K562 (cell line): ENCODE data around the gene CYB5R3. TPM values are rescaled to one million over a fixed set of nuclear protein-coding genes. Genes with fewer than 3 reads are reported as not detected.

Experiments used
- ATAC-seq: fragments of 200-7000 bp; cut with Tn5 transposase; 3 replicates; pipeline ENCODE4 v1.9.1; 2020; ENCODE audit warnings: moderate library complexity
- BruUV-seq: library from RNA; stranded (reverse); fragments of 400-500 nt; replicated peaks from 2 replicates; lab custom pipeline; 2021; lab: Mats Ljungman, UMichigan
- CTCF ChIA-PET: fragments of 300-600 bp; formaldehyde crosslinking; extraction: SDS; loops from one replicate; lab custom pipeline; 2021; ENCODE audit warnings: low intra/inter-chr PET ratio; lab: Yijun Ruan, JAX
- POLR2A ChIA-PET: fragments of 300-600, 350-650 bp; sonication (Branson Sonifier 250); formaldehyde crosslinking; extraction: SDS; loops from one replicate; lab custom pipeline; 2021; ENCODE audit warnings: antibody characterized with exemption, inconsistent platforms; lab: Yijun Ruan, JAX
- DNase-seq, 4 experiments: peaks; one replicate each; pipeline versions ENCODE4 v3.0.0 to v3.0.0-alpha.2; 2011 to 2018; ENCODE audit warnings: low spot score in 3 of 4, mixed read lengths in 3 of 4; ENCODE audit errors: extremely low read depth in 1 of 4
- FAIRE-seq: peaks from 2 replicates; lab custom pipeline; 2011; peaks lifted over from hg19 to GRCh38; lab: Jason Lieb, UNC
- H2AFZ ChIP-seq: 2 replicates; pipeline ENCODE4 v1.6.0; 2011; ENCODE audit warnings: low read depth, low read length, control low read depth, inconsistent platforms
- H3K27ac ChIP-seq: fragments of 200-600 bp; 3 replicates; pipeline ENCODE4 v1.8.0; 2011; ENCODE audit warnings: low read depth, mild to moderate bottlenecking, control low read depth, inconsistent platforms, low read length, moderate library complexity, mixed read lengths; ENCODE audit errors: extremely low read depth
- H3K27me3 ChIP-seq, 2 experiments: fragments of 300-600 bp in 1 of 2; 2 replicates in 1 of 2; 3 replicates in 1 of 2; pipeline versions ENCODE4 v1.6.0 to v1.8.0; 2011; ENCODE audit warnings: inconsistent platforms in 2 of 2, low read length in 2 of 2, mild to moderate bottlenecking in 1 of 2, mixed read lengths in 1 of 2, moderate library complexity in 1 of 2; ENCODE audit not compliant: control insufficient read depth in 2 of 2, insufficient read depth in 2 of 2
- H3K36me3 ChIP-seq: fragments of 300-600 bp; 3 replicates; pipeline ENCODE4 v1.8.0; 2011; ENCODE audit warnings: mild to moderate bottlenecking, low read length, inconsistent platforms; ENCODE audit not compliant: control insufficient read depth, insufficient read depth
- H3K4me1 ChIP-seq, 2 experiments: fragments of 200-600 bp in 1 of 2; replicated peaks in 1 of 2; 2 replicates in 1 of 2; 3 replicates in 1 of 2; pipeline versions ENCODE4 v1.5.1 to v1.8.0; 2011; ENCODE audit warnings: inconsistent platforms in 2 of 2, low read length in 2 of 2, mild to moderate bottlenecking in 1 of 2, mixed read lengths in 1 of 2, moderate library complexity in 1 of 2; ENCODE audit not compliant: control insufficient read depth in 2 of 2, insufficient read depth in 2 of 2
- H3K4me2 ChIP-seq: 2 replicates; pipeline ENCODE4 v1.6.1; 2011; ENCODE audit warnings: low read length, control low read depth, inconsistent platforms, mixed read lengths; ENCODE audit not compliant: insufficient read depth
- H3K4me3 ChIP-seq: fragments of 200-600 bp; sonication (generic), shearing (Covaris generic); 2 replicates; pipeline ENCODE4 v1.5.1; 2016; ENCODE audit warnings: control low read depth, inconsistent platforms
- H3K79me2 ChIP-seq: fragments of 200-600 bp; 3 replicates; pipeline ENCODE4 v1.8.0; 2011; ENCODE audit warnings: low read length, inconsistent platforms; ENCODE audit not compliant: control insufficient read depth, insufficient read depth
- H3K9ac ChIP-seq, 2 experiments: 2 replicates each; pipeline versions ENCODE4 v1.6.0 to v1.6.1; 2011; ENCODE audit warnings: low read depth in 2 of 2, low read length in 2 of 2, control low read depth in 1 of 2, inconsistent platforms in 1 of 2, mild to moderate bottlenecking in 1 of 2, mixed read lengths in 1 of 2; ENCODE audit not compliant: insufficient read depth in 1 of 2
- H3K9me1 ChIP-seq: one replicate; pipeline ENCODE4 v1.6.0; 2011; ENCODE audit warnings: inconsistent platforms, mild to moderate bottlenecking, low read length, moderate library complexity; ENCODE audit not compliant: control insufficient read depth, insufficient read depth
- H3K9me3 ChIP-seq: replicated peaks from 2 replicates; pipeline ENCODE4 v1.5.1; 2011; ENCODE audit warnings: low read depth, low read length, inconsistent platforms; ENCODE audit not compliant: control insufficient read depth, insufficient read depth
- H4K20me1 ChIP-seq: replicated peaks from 2 replicates; pipeline ENCODE4 v1.6.1; 2011; ENCODE audit warnings: low read length, inconsistent platforms, mixed read lengths; ENCODE audit not compliant: control insufficient read depth, insufficient read depth
- CBX8 ChIP-seq: fragments of 200-600 bp; sonication (generic); IDR thresholded peaks from 2 replicates; pipeline ENCODE4 v1.6.1; 2012; ENCODE audit warnings: borderline replicate concordance, mixed run types, low read depth, mild to moderate bottlenecking, moderate library complexity, mixed read lengths, low read length, control low read depth, inconsistent platforms; ENCODE audit not compliant: poor library complexity, severe bottlenecking; ENCODE audit errors: extremely low read depth
- CUX1 ChIP-seq: fragments of 200-800 bp; sonication (Bioruptor generic); IDR thresholded peaks from 2 replicates; pipeline ENCODE4 v1.6.1; 2016; ENCODE audit warnings: missing genetic modification characterization, missing compliant biosample characterization
- GTF2A2 ChIP-seq: IDR thresholded peaks from 2 replicates; pipeline ENCODE4 v1.6.1; 2016; ENCODE audit warnings: mild to moderate bottlenecking, missing genetic modification characterization, missing compliant biosample characterization
- RUNX1 ChIP-seq: sonication (generic); IDR thresholded peaks from 2 replicates; pipeline ENCODE4 v1.6.1; 2016; ENCODE audit warnings: antibody characterized with exemption, low read depth
- TEAD2 ChIP-seq: fragments of 450-650 bp; IDR thresholded peaks from 2 replicates; pipeline ENCODE4 v1.6.1; 2016; ENCODE audit warnings: missing genetic modification characterization, control low read depth, missing compliant biosample characterization
- ZBTB8A ChIP-seq: fragments of 450-650 bp; IDR thresholded peaks from 2 replicates; pipeline ENCODE4 v1.6.1; 2018; ENCODE audit warnings: mild to moderate bottlenecking, moderate library complexity; ENCODE audit not compliant: partially characterized antibody
- ZC3H8 ChIP-seq: fragments of 450-650 bp; IDR thresholded peaks from 2 replicates; pipeline ENCODE4 v1.6.1; 2017
- ZNF146 ChIP-seq: IDR thresholded peaks from one replicate; pipeline ENCODE4 v1.6.1; 2018; ENCODE audit warnings: missing compliant biosample characterization; ENCODE audit not compliant: unreplicated experiment
- ZNF212 ChIP-seq: fragments of 450-650 bp; formaldehyde crosslinking; IDR thresholded peaks from 2 replicates; pipeline ENCODE4 v1.4.0; 2020; ENCODE audit warnings: mild to moderate bottlenecking
- ZNF263 ChIP-seq: sonication (generic); formaldehyde crosslinking; IDR thresholded peaks from 2 replicates; pipeline ENCODE4 v1.8.0; 2022; ENCODE audit warnings: mild to moderate bottlenecking, missing genetic modification reagents, borderline replicate concordance
- ZNF280A ChIP-seq: fragments of 450-650 bp; IDR thresholded peaks from 2 replicates; pipeline ENCODE4 v1.6.1; 2018; ENCODE audit warnings: mild to moderate bottlenecking, low read depth; ENCODE audit not compliant: partially characterized antibody
- ZNF740 ChIP-seq, 3 experiments: fragments of 200-800 bp in 1 of 3; sonication (Bioruptor generic) in 1 of 3; sonication (generic) in 1 of 3; formaldehyde crosslinking in 1 of 3; IDR thresholded peaks; 2 replicates each; pipeline versions ENCODE4 v1.6.1 to v1.8.0; 2016 to 2022; ENCODE audit warnings: mild to moderate bottlenecking in 2 of 3, missing compliant biosample characterization in 2 of 3, missing genetic modification characterization in 2 of 3, missing genetic modification reagents in 1 of 3
- WGBS: fragments of 100-300 bp; shearing (Covaris generic); methylation state at CpG from one replicate; pipeline ENCODE4 v1.1.6; 2016; ENCODE audit warnings: low coverage, mixed read lengths; ENCODE audit not compliant: insufficient coverage; ENCODE audit errors: missing lambda C conversion rate; 5-methylcytosine and 5-hydroxymethylcytosine counted together
- in situ Hi-C: fragments of 300-500 bp; cut with MboI; formaldehyde crosslinking; loops from 4 replicates; pipeline ENCODE4 v1.15.0; 2018; ENCODE audit warnings: inconsistent platforms, mixed read lengths
- intact Hi-C: fragments of 100-400 bp; cut with micrococcal nuclease; formaldehyde crosslinking; loops from 2 replicates; pipeline ENCODE4 v1.14.2; 2022
- polyA plus RNA-seq, 8 experiments: library from polyadenylated mRNA; depleted of rRNA in 4 of 8; stranded (reverse) in 5 of 8; unstranded in 3 of 8; fragments of >200 nt; fragmentation: Nextera tagmentation in 2 of 8; fragmentation: Illumina TruSeq in 1 of 8; extraction: Ambion mirVana in 2 of 8; extraction: Trizol in 1 of 8; gene quantifications; 2 replicates each; pipeline versions ENCODE4 v1.2.1 to v1.2.3, GENCODE V29; 2011 to 2014; ENCODE audit warnings: inconsistent platforms in 1 of 8, missing spikeins in 1 of 8
- total RNA-seq, 7 experiments: library from RNA; depleted of rRNA in 6 of 7; stranded (reverse); fragments of >200 nt in 6 of 7; fragmentation: Illumina TruSeq in 2 of 7; extraction: Trizol in 2 of 7; gene quantifications; 2 replicates each; pipeline versions ENCODE4 v1.2.1 to v1.2.3, GENCODE V29; 2011 to 2021; ENCODE audit warnings: low replicate concordance in 1 of 7

The CYB5R3 gene
- total and polyA plus RNA-seq, 9 of the 15 experiments (the other 6 are each of a cell fraction or from before 2014, with no cell fraction given) = 1.4 to 66.8 (median 23.4) TPM

- TF ChIP-seq RUNX1 = no peak
- no peak for TF ChIP-seq ZNF212 (CRISPR knock-in tag)
- no peak for TF ChIP-seq CBX8
- TF ChIP-seq ZC3H8 = no peak
- no peak for TF ChIP-seq ZBTB8A
- no peak for TF ChIP-seq CUX1
- no peak for TF ChIP-seq GTF2A2
- TF ChIP-seq ZNF740 (CRISPR knock-in tag; IDR thresholded peaks at IDR 0.05) = no peak
- TF ChIP-seq ZNF740 (tag; IDR thresholded peaks at IDR 0.05) = no peak
- no peak for TF ChIP-seq ZNF280A
- TF ChIP-seq ZNF263 = no peak
- no peak for TF ChIP-seq ZNF146 (CRISPR knock-in tag)
- TF ChIP-seq TEAD2 (tag) = no peak
- TF ChIP-seq, all 486 proteins: peak for 0
- ChIA-PET POLR2A (no interaction called here), CTCF (no interaction called here)
- Histone ChIP-seq H4K20me1 (no peaks in the 10 kb centered on the region), H3K27ac (no peak overlapping the region), H3K9ac (no peak overlapping the region), H3K4me1 (peaks cover 0 to 7% of the 10 kb centered on the region in 2 experiments; a peak in 2 of 5 replicates), H3K9me3 (no peaks in the 10 kb centered on the region), H3K4me3 (no peak overlapping the region), H2AFZ (no peak overlapping the region), H3K9me1 (no peaks in the 10 kb centered on the region), H3K27me3 (no peaks in the 10 kb centered on the region), H3K36me3 (peaks cover 76% of the 10 kb centered on the region; the same call in 2 of the 3 replicates), H3K4me2 (no peak overlapping the region), H3K79me2 (peaks cover 10% of the 10 kb centered on the region)
- ATAC-seq (no peak), FAIRE-seq (no peak), DNase-seq (no peak)
- in situ Hi-C loops = no loop called here
- intact Hi-C loops = no loop called here
- no TSS peak for BruUV-seq
- WGBS = 92% methylated on average over 4 of the region's 4 CpGs
Measured at GRCh38 chr22:42586381-42586780, 62.8 kb downstream of the CYB5R3 start.
